ENCODE measurements around the gene CELA2B.
"Not testable (repeated sequence)": the region's sequence is repeated elsewhere in the genome, so short reads cannot be mapped to it uniquely, and the experiment has no call there.

The CELA2B gene

DNA sequence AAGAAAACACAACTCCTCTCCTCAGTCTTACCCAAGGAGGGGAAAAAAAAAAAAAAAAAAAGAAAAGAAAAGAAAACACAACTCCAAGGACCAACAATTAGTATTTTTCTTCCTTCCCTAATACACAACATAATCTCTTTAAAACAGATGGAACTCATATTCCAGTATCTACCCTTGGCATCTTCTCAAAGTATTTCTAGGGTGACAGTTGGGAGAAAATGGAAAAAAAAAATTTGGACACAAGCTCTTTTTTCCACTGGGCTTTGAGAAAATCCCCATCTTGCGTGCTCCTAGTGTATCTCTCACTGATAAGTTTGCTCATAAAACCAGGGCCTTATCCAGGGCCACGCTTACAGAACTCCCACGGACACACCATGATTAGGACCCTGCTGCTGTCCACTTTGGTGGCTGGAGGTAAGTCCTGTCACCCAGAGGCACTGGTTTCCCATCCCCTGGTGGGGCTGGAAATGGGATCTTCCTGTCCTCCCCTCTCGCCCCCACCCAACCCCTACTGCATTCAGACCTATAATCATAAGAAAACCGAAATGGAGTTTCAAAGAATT is at the start of gene CELA2B:
Gene CELA2B, plus strand, starts transcription at position 353 of the 563 bp plus-strand sequence. Its CDS starts 22 bp downstream, at position 375.
- Histone ChIP-seq H3K36me3 (ENCODE audit: control insufficient read depth in 1 of 2, insufficient read depth in 2 of 2, low read length in 2 of 2) (no peaks in the 10 kb centered on the region), H3K27ac (ENCODE audit: low read depth, low read length) (no peak within 1 kb of the TSS), H3K9ac (ENCODE audit: low read depth in 1 of 2, low read length in 2 of 2) (no peak within 1 kb of the TSS), H3K27me3 (ENCODE audit: control insufficient read depth in 1 of 2, insufficient read depth in 2 of 2, low read length in 2 of 2) (no peaks in the 10 kb centered on the region), H3K9me3 (ENCODE audit: control insufficient read depth in 1 of 2, low read length in 2 of 2) (no peaks in the 10 kb centered on the region), H3K4me3 (ENCODE audit: low read depth in 1 of 2, low read length in 2 of 2) (no peak within 1 kb of the TSS), H3K4me1 (ENCODE audit: control insufficient read depth in 1 of 2, insufficient read depth in 2 of 2, low read length in 2 of 2) (no peaks in the 10 kb centered on the region)

DNA sequence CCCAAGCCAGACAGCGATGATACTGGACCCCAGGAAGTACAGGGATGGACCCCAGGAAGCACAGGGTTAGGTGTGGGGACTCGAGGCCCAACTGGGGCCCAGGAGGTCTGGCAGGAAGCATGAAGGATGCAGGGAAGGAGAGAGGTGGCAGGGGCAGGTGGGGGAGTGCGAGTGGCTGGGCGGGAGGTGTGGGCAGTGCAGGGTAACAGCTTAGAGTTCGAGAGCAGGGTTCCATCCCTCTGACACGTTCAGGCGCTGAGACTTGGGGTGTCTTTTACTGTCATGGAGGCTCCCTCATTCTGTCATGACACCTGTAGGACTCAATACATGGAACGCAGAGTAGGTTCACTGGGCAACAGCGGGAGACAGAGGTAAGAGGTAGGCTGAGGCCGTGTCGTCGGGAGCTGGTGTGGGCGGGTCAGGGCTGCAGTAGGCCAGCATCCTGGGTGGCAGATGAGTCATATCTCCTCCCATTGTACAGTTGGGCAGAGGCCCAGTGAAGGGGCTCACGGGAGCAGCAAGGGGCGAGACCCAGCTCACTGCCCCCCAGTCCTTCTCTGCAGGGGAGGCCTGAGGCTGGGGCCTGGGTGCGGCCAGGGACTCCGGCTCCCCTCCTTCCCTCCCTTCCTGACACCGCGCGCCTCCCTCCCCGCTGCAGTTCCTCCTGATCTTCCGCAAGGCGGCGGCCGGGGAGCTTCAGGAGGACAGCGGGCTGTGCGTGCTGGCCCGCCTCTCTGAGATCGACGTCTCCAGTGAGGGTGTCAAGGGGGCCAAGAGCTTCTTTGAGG is 49.2 kb upstream of the CELA2B start:
- Histone ChIP-seq H3K4me3 (ENCODE audit: low read depth in 1 of 2, low read length in 2 of 2) (no peak overlapping the region), H3K9ac (ENCODE audit: low read depth in 1 of 2, low read length in 2 of 2) (peak overlapping the region; percentile 42 to 55), H3K9me3 (ENCODE audit: control insufficient read depth in 1 of 2, low read length in 2 of 2) (no peaks in the 10 kb centered on the region), H3K36me3 (ENCODE audit: control insufficient read depth in 1 of 2, insufficient read depth in 2 of 2, low read length in 2 of 2) (peaks cover 0 to 46% of the 10 kb centered on the region in 2 donors), H3K27me3 (ENCODE audit: control insufficient read depth in 1 of 2, insufficient read depth in 2 of 2, low read length in 2 of 2) (no peaks in the 10 kb centered on the region), H3K27ac (ENCODE audit: low read depth, low read length) (peak overlapping the region; percentile 7), H3K4me1 (ENCODE audit: control insufficient read depth in 1 of 2, insufficient read depth in 2 of 2, low read length in 2 of 2) (peaks cover 46 to 48% of the 10 kb centered on the region in 2 donors)

DNA sequence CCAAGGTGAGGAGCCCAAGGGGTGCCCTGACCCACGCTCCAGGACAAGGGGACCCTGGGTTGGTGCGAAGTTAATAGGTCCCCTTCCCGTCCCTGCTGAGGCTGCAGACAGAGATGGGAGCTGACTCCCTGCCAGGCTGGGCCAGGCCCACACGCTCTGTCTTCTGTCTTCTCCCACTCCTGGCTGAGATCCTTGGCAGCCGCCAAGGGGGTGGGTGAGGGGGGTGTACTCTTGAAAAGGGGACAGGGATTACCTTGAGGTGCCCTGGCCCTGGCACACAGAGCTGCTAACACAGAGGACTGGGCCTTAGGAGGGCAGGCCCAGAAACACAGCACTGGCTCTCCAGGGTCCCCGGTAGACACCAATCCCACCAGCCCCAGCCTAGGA is 48.6 kb upstream of the CELA2B start:
- no peak overlapping the region for H3K27ac ChIP-seq (ENCODE audit: low read depth, low read length)
- no peak overlapping the region for H3K4me3 ChIP-seq (ENCODE audit: low read depth in 1 of 2, low read length in 2 of 2)
- no peaks in the 10 kb centered on the region for H3K9me3 ChIP-seq (ENCODE audit: control insufficient read depth in 1 of 2, low read length in 2 of 2)
- peak overlapping the region in 1 of 2 donors; percentile 32 for H3K9ac ChIP-seq (ENCODE audit: low read depth in 1 of 2, low read length in 2 of 2)
- no peaks in the 10 kb centered on the region for H3K27me3 ChIP-seq (ENCODE audit: control insufficient read depth in 1 of 2, insufficient read depth in 2 of 2, low read length in 2 of 2)
- peaks cover 0 to 46% of the 10 kb centered on the region in 2 donors for H3K36me3 ChIP-seq (ENCODE audit: control insufficient read depth in 1 of 2, insufficient read depth in 2 of 2, low read length in 2 of 2)
- H3K4me1 ChIP-seq (ENCODE audit: control insufficient read depth in 1 of 2, insufficient read depth in 2 of 2, low read length in 2 of 2) = peaks cover 44 to 46% of the 10 kb centered on the region in 2 donors

DNA sequence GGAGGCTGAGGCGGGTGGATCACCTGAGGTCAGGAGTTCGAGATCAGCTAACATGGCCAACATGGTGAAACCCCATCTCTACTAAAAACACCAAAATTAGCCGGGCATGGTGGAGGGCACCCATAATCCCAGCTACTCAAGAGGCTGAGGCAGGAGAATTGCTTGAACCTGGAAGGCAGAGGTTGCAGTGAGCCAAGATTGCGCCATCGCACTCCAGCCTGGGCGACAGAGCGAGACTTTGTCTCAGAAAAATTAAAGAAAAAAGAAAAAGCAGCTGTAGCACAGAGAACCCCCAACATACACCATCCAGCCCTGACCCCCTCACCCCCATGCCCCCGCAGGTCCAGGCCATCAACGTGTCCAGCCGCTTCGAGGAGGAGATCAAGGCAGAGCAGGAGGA is 47.7 kb upstream of the CELA2B start:
- not testable (repeated sequence) for H3K27ac ChIP-seq (ENCODE audit: low read depth, low read length); H3K9ac ChIP-seq (ENCODE audit: low read depth in 1 of 2, low read length in 2 of 2); H3K9me3 ChIP-seq (ENCODE audit: control insufficient read depth in 1 of 2, low read length in 2 of 2); H3K27me3 ChIP-seq (ENCODE audit: control insufficient read depth in 1 of 2, insufficient read depth in 2 of 2, low read length in 2 of 2); H3K4me3 ChIP-seq (ENCODE audit: low read depth in 1 of 2, low read length in 2 of 2)
- Histone ChIP-seq H3K4me1 (ENCODE audit: control insufficient read depth in 1 of 2, insufficient read depth in 2 of 2, low read length in 2 of 2) (peaks cover 39 to 43% of the 10 kb centered on the region in 2 donors), H3K36me3 (ENCODE audit: control insufficient read depth in 1 of 2, insufficient read depth in 2 of 2, low read length in 2 of 2) (peaks cover 0 to 46% of the 10 kb centered on the region in 2 donors)

DNA sequence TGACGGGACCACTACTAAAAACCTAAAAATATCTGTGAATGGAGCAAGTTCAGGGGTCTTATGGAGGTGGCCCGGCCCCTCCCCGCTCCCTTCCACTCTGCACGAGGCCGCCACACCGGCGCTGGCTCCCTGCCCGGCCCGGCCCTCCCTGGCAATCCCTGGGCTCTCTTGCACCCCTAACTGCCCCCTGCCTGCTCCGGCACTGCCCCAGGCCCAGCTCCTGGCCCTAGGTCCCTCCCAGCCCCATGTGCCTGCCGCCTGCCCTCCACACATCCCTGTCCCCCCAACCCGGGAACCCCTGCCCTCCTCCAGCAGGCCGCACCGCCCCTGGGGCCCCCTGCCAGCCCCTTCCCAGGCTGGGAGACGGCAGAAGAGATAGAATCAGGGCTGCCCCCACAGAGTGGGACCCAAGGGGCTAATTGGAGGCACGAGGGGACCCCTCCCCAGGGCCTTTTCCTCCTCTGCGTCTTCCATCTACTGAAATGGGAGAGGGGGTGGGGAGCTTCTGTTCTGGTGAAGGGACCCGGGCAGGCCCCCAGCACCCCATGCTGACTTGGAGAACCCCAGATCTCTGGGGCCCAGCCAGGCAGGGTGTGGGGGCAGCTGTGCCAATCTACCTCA is 47.0 kb upstream of the CELA2B start:
- Histone ChIP-seq H3K4me1 (ENCODE audit: control insufficient read depth in 1 of 2, insufficient read depth in 2 of 2, low read length in 2 of 2) (peaks cover 32 to 36% of the 10 kb centered on the region in 2 donors), H3K9me3 (ENCODE audit: control insufficient read depth in 1 of 2, low read length in 2 of 2) (no peaks in the 10 kb centered on the region), H3K9ac (ENCODE audit: low read depth in 1 of 2, low read length in 2 of 2) (no peak overlapping the region), H3K27me3 (ENCODE audit: control insufficient read depth in 1 of 2, insufficient read depth in 2 of 2, low read length in 2 of 2) (no peaks in the 10 kb centered on the region), H3K4me3 (ENCODE audit: low read depth in 1 of 2, low read length in 2 of 2) (no peak overlapping the region), H3K27ac (ENCODE audit: low read depth, low read length) (no peak overlapping the region), H3K36me3 (ENCODE audit: control insufficient read depth in 1 of 2, insufficient read depth in 2 of 2, low read length in 2 of 2) (peaks cover 0 to 46% of the 10 kb centered on the region in 2 donors)

DNA sequence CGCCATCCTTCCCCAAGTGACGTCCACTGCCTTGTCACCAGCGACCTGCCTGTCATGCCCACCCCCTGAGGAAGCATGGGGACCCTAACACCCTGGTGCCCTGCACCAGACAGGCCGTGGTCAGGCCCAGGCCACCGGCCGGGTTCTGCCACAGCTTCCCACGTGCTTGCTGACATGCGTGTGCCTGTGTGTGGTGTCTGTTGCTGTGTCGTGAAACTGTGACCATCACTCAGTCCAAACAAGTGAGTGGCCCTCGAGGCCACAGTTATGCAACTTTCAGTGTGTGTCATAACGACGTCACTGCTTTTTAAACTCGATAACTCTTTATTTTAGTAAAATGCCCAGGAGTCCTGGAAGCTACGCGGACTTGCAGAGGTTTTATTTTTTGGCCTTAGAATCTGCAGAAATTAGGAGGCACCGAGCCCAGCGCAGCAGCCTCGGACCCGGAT is 46.2 kb upstream of the CELA2B start:
- no peak overlapping the region for H3K27ac ChIP-seq (ENCODE audit: low read depth, low read length)
- H3K4me3 ChIP-seq (ENCODE audit: low read depth in 1 of 2, low read length in 2 of 2) = no peak overlapping the region
- H3K27me3 ChIP-seq (ENCODE audit: control insufficient read depth in 1 of 2, insufficient read depth in 2 of 2, low read length in 2 of 2) = no peaks in the 10 kb centered on the region
- peaks cover 28 to 31% of the 10 kb centered on the region in 2 donors for H3K4me1 ChIP-seq (ENCODE audit: control insufficient read depth in 1 of 2, insufficient read depth in 2 of 2, low read length in 2 of 2)
- no peak overlapping the region for H3K9ac ChIP-seq (ENCODE audit: low read depth in 1 of 2, low read length in 2 of 2)
- no peaks in the 10 kb centered on the region for H3K9me3 ChIP-seq (ENCODE audit: control insufficient read depth in 1 of 2, low read length in 2 of 2)
- H3K36me3 ChIP-seq (ENCODE audit: control insufficient read depth in 1 of 2, insufficient read depth in 2 of 2, low read length in 2 of 2) = peaks cover 0 to 46% of the 10 kb centered on the region in 2 donors

DNA sequence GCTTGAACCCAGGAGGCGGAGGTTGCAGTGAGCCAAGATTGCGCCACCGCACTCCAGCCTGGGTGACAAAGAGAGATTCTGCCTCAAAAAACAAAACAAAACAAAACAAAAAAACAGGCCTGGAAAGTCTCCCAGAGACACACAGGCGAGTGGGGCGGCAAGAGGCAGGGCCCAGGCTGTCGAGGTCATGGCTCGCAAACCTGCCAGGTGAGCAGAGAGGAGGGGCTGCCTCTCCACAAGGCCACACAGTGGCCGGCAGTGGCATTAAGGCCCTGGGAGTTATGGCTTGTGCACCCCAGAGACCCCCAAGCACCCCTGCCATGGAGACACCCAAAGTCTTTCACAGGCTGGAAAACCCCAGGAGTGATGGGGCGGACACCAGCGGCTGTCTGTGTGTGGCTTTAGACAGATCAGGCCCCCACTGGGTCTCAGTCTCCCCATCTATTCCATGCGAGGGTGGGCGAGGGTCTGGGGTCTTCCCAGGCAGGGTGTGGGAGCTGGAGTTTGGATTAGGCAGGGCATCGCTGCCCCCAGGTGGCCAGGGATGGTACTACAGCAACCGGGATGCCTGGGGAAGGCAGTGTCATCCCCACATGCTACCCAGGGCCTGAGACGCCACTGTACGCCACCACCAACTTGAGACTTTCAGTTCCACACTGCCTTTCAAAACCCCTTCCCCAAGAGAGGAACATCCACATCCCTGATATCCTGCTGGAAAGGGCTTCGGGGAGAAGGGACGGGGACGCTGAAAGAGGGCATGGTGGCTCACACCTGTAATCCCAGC is 44.9 kb upstream of the CELA2B start:
- no peaks in the 10 kb centered on the region for H3K9me3 ChIP-seq (ENCODE audit: control insufficient read depth in 1 of 2, low read length in 2 of 2)
- H3K9ac ChIP-seq (ENCODE audit: low read depth in 1 of 2, low read length in 2 of 2) = no peak overlapping the region
- H3K27me3 ChIP-seq (ENCODE audit: control insufficient read depth in 1 of 2, insufficient read depth in 2 of 2, low read length in 2 of 2) = no peaks in the 10 kb centered on the region
- H3K4me1 ChIP-seq (ENCODE audit: control insufficient read depth in 1 of 2, insufficient read depth in 2 of 2, low read length in 2 of 2) = peaks cover 15 to 18% of the 10 kb centered on the region in 2 donors
- H3K36me3 ChIP-seq (ENCODE audit: control insufficient read depth in 1 of 2, insufficient read depth in 2 of 2, low read length in 2 of 2) = peaks cover 0 to 42% of the 10 kb centered on the region in 2 donors
- H3K27ac ChIP-seq (ENCODE audit: low read depth, low read length) = no peak overlapping the region
- no peak overlapping the region for H3K4me3 ChIP-seq (ENCODE audit: low read depth in 1 of 2, low read length in 2 of 2)

DNA sequence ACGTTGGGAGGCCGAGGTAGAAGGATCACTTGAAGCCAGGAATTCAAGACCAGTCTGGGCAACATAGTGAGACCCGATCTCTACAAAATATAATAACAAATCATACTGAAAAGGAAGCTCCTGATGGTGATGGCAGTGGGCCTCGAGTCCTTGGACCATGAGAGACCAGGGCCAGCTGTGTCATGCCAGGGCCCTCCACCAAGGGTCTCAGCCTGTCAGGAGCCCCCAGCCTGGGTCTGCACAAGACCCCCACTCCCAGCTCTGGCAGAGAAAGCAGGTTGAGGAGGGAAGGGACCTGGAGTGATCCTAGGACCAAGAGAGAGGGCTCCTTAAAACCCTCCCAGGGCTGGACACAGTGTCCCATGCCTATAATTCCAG is 44.3 kb upstream of the CELA2B start:
- peaks cover 0 to 36% of the 10 kb centered on the region in 2 donors for H3K36me3 ChIP-seq (ENCODE audit: control insufficient read depth in 1 of 2, insufficient read depth in 2 of 2, low read length in 2 of 2)
- H3K9me3 ChIP-seq (ENCODE audit: control insufficient read depth in 1 of 2, low read length in 2 of 2) = no peaks in the 10 kb centered on the region
- peaks cover 10 to 12% of the 10 kb centered on the region in 2 donors for H3K4me1 ChIP-seq (ENCODE audit: control insufficient read depth in 1 of 2, insufficient read depth in 2 of 2, low read length in 2 of 2)
- no peak overlapping the region for H3K27ac ChIP-seq (ENCODE audit: low read depth, low read length)
- no peak overlapping the region for H3K9ac ChIP-seq (ENCODE audit: low read depth in 1 of 2, low read length in 2 of 2)
- H3K27me3 ChIP-seq (ENCODE audit: control insufficient read depth in 1 of 2, insufficient read depth in 2 of 2, low read length in 2 of 2) = no peaks in the 10 kb centered on the region
- no peak overlapping the region for H3K4me3 ChIP-seq (ENCODE audit: low read depth in 1 of 2, low read length in 2 of 2)

DNA sequence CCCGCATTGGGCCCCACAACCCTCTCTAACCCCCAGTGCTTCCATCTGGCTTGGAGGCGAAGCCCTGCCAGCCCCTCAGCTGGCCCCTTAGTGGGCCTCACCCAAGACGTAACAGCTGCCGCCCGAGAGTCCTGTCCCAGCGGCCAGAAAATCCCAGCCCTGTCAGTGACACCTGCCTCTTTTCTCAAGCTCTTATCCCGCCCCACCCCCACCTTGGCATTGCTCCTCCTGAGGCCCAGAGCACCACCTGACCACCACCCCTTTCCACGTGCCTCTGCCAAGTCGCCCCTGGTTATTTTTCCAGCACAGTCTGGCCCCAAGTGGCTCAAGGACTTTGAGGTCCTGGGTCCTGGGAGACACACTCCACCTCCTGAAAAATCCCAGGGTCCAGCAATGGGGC is 43.6 kb upstream of the CELA2B start:
- Histone ChIP-seq H3K27ac (ENCODE audit: low read depth, low read length) (no peak overlapping the region), H3K9me3 (ENCODE audit: control insufficient read depth in 1 of 2, low read length in 2 of 2) (no peaks in the 10 kb centered on the region), H3K9ac (ENCODE audit: low read depth in 1 of 2, low read length in 2 of 2) (peak overlapping the region in 1 of 2 donors; percentile 17), H3K36me3 (ENCODE audit: control insufficient read depth in 1 of 2, insufficient read depth in 2 of 2, low read length in 2 of 2) (peaks cover 0 to 28% of the 10 kb centered on the region in 2 donors), H3K4me3 (ENCODE audit: low read depth in 1 of 2, low read length in 2 of 2) (no peak overlapping the region), H3K4me1 (ENCODE audit: control insufficient read depth in 1 of 2, insufficient read depth in 2 of 2, low read length in 2 of 2) (peaks cover 4 to 7% of the 10 kb centered on the region in 2 donors), H3K27me3 (ENCODE audit: control insufficient read depth in 1 of 2, insufficient read depth in 2 of 2, low read length in 2 of 2) (no peaks in the 10 kb centered on the region)
